Measurements from ENCODE around the gene GGT7.

The GGT7 gene

GRCh38 chr20:34875642-34876405 is 3.2 kb upstream of the GGT7 start:
- TF ChIP-seq CTCF (IDR thresholded peaks at IDR 0.05; ENCODE audit: low read depth, low read length) = peak; percentile 18
- H3K27me3 ChIP-seq = no peaks in the 10 kb centered on the region
- H3K9me3 ChIP-seq = no peaks in the 10 kb centered on the region
- H3K4me1 ChIP-seq = peaks cover 11% of the 10 kb centered on the region
- H3K4me3 ChIP-seq (ENCODE audit: low read depth, low read length) = peak overlapping the region; percentile 60
- no peak for DNase-seq
- no peaks in the 10 kb centered on the region for H3K36me3 ChIP-seq

GRCh38 chr20:34874094-34874654 is 1.5 kb upstream of the GGT7 start:
- Histone ChIP-seq H3K4me1 (peaks cover 11% of the 10 kb centered on the region), H3K9me3 (no peaks in the 10 kb centered on the region), H3K27me3 (no peaks in the 10 kb centered on the region), H3K36me3 (no peaks in the 10 kb centered on the region), H3K4me3 (ENCODE audit: low read depth, low read length) (no peak overlapping the region)
- TF ChIP-seq CTCF (IDR thresholded peaks at IDR 0.05; ENCODE audit: low read depth, low read length) = peak; percentile 96
- peak; percentile 82 for DNase-seq

GRCh38 chr20:34873583-34874093 is 982 bp upstream of the GGT7 start:
- Histone ChIP-seq H3K4me3 (ENCODE audit: low read depth, low read length) (no peak overlapping the region; the same call in 1 of the 2 replicates), H3K9me3 (no peaks in the 10 kb centered on the region), H3K4me1 (peaks cover 11% of the 10 kb centered on the region), H3K36me3 (no peaks in the 10 kb centered on the region), H3K27me3 (no peaks in the 10 kb centered on the region)
- TF ChIP-seq CTCF (IDR thresholded peaks at IDR 0.05; ENCODE audit: low read depth, low read length) = no peak
- DNase-seq = no peak

GRCh38 chr20:34871966-34872621 is 562 bp downstream of the GGT7 start:
- no peak for DNase-seq
- TF ChIP-seq CTCF (IDR thresholded peaks at IDR 0.05; ENCODE audit: low read depth, low read length) = no peak
- Histone ChIP-seq H3K36me3 (no peaks in the 10 kb centered on the region), H3K4me1 (peaks cover 11% of the 10 kb centered on the region), H3K9me3 (no peaks in the 10 kb centered on the region), H3K27me3 (no peaks in the 10 kb centered on the region), H3K4me3 (ENCODE audit: low read depth, low read length) (peak overlapping the region; percentile 80)

GRCh38 chr20:34871320-34871926 is 1.2 kb downstream of the GGT7 start:
- Histone ChIP-seq H3K36me3 (no peaks in the 10 kb centered on the region), H3K4me3 (ENCODE audit: low read depth, low read length) (no peak overlapping the region; the same call in 1 of the 2 replicates), H3K27me3 (no peaks in the 10 kb centered on the region), H3K4me1 (peaks cover 11% of the 10 kb centered on the region), H3K9me3 (no peaks in the 10 kb centered on the region)
- TF ChIP-seq CTCF (IDR thresholded peaks at IDR 0.05; ENCODE audit: low read depth, low read length) = no peak
- no peak for DNase-seq
